Measurements from ENCODE around the gene DYNC2I2.

- TF ChIP-seq CTCF (IDR thresholded peaks at IDR 0.05) (no peak), POLR2A (IDR thresholded peaks at IDR 0.05) (no peak)
Observed at GRCh38 chr9:128701227-128701854, 44.7 kb upstream of the DYNC2I2 start.

Data from lower leg skin (tissue), 3 donors.